Measurements from ENCODE around the gene CUEDC2. TPM values are rescaled to one million over a fixed set of nuclear protein-coding genes. Genes with fewer than 3 reads are reported as not detected.

CUEDC2 gene
- total RNA-seq, 1 donor from 2014 or later, result 98.5 TPM

GRCh38 chr10:102400598-102401341 lies 31.6 kb downstream of the CUEDC2 start:
- H3K4me3 ChIP-seq (ENCODE audit: low read depth, low read length), result no peak overlapping the region
- TF ChIP-seq, protein P1, sequence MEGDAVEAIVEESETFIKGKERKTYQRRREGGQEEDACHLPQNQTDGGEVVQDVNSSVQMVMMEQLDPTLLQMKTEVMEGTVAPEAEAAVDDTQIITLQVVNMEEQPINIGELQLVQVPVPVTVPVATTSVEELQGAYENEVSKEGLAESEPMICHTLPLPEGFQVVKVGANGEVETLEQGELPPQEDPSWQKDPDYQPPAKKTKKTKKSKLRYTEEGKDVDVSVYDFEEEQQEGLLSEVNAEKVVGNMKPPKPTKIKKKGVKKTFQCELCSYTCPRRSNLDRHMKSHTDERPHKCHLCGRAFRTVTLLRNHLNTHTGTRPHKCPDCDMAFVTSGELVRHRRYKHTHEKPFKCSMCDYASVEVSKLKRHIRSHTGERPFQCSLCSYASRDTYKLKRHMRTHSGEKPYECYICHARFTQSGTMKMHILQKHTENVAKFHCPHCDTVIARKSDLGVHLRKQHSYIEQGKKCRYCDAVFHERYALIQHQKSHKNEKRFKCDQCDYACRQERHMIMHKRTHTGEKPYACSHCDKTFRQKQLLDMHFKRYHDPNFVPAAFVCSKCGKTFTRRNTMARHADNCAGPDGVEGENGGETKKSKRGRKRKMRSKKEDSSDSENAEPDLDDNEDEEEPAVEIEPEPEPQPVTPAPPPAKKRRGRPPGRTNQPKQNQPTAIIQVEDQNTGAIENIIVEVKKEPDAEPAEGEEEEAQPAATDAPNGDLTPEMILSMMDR (conservative IDR thresholded peaks at IDR 0.05; ENCODE audit: low read depth, low read length), result no peak
- DNase-seq (ENCODE audit: low read depth), result no peak

DNA sequence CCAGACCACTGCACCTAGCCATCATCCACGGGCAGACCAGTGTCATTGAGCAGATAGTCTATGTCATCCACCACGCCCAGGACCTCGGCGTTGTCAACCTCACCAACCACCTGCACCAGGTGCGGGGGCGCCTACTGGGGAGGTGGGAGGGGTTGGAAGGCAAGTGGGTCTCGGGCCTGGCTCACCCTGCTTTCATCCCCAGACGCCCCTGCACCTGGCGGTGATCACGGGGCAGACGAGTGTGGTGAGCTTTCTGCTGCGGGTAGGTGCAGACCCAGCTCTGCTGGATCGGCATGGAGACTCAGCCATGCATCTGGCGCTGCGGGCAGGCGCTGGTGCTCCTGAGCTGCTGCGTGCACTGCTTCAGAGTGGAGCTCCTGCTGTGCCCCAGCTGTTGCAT lies 32.3 kb downstream of the CUEDC2 start:
- no peak for DNase-seq (ENCODE audit: low read depth)
- TF ChIP-seq, protein P1 (conservative IDR thresholded peaks at IDR 0.05; ENCODE audit: low read depth, low read length), result no peak

GRCh38 chr10:102399217-102400021 lies 33.0 kb downstream of the CUEDC2 start:
- TF ChIP-seq, protein P1 (conservative IDR thresholded peaks at IDR 0.05; ENCODE audit: low read depth, low read length), result peak; percentile 81
- H3K4me3 ChIP-seq (ENCODE audit: low read depth, low read length), result peak overlapping the region; percentile 55
- DNase-seq (ENCODE audit: low read depth), result no peak

More for the DNA sequence above, 32.3 kb downstream of the CUEDC2 start:
- H3K4me3 ChIP-seq (ENCODE audit: low read depth, low read length), result no peak overlapping the region

DNA sequence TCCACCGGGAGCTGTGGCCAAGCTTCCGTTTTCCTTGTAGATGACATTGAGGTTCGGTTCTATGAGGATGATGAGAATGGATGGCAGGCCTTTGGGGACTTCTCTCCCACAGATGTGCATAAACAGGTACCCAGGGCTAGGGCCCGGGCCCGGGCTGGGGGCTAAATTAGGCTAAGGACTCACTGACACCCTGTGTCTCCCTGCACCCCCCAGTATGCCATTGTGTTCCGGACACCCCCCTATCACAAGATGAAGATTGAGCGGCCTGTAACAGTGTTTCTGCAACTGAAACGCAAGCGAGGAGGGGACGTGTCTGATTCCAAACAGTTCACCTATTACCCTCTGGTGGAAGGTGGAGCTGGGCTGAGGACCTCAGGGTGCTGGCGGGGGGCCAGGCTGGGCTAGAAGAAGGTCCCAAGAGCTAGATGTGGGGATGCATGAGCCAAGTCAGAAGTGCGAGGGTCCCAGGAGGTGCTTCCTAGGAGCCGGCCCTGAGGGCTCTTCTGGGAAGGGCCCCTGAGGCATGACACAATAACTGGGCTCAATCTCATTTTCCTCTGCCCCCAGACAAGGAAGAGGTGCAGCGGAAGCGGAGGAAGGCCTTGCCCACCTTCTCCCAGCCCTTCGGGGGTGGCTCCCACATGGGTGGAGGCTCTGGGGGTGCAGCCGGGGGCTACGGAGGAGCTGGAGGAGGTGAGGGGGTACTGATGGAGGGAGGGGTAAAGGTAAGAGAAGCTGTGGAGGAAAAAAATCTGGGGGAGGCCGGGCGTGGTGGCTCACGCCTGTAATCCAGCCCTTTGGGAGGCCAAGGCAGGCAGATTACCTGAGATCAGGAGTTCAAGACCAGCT lies 34.0 kb downstream of the CUEDC2 start:
- no peak overlapping the region for H3K4me3 ChIP-seq (ENCODE audit: low read depth, low read length)
- DNase-seq (ENCODE audit: low read depth), result no peak
- TF ChIP-seq, protein P1 (conservative IDR thresholded peaks at IDR 0.05; ENCODE audit: low read depth, low read length), result no peak

DNA sequence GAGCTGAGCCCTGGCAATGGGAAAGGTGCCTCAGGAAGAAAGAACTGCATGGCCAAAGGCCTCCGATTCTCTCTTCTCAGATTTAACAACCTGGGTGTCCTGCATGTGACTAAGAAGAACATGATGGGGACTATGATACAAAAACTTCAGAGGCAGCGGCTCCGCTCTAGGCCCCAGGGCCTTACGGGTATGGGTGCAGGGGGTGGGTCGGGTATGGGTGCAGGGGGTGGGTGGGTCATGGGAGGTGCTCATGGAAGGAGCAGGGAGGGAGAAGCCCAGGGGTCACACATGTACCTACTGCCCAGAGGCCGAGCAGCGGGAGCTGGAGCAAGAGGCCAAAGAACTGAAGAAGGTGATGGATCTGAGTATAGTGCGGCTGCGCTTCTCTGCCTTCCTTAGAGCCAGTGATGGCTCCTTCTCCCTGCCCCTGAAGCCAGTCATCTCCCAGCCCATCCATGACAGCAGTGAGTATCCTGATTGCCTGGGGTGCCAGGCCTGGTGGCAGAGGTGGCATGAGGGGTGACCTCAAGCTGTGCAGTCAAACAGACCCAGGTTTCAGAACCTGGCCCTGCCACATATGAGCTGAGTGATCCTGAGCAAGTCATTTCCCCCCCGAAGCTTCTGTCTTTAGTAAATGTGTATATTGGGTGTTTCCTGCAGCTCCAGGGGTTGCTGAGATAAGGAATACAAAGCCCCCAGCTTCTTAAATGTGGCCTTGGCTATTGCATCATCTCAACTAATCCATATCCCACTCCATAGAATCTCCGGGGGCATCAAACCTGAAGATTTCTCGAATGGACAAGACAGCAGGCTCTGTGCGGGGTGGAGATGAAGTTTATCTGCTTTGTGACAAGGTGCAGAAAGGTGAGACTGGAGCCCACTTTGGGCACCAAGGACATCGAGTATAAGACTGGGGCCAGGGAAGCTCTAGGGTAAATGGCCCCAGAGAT lies 34.9 kb downstream of the CUEDC2 start:
- DNase-seq (ENCODE audit: low read depth), result no peak
- no peak overlapping the region for H3K4me3 ChIP-seq (ENCODE audit: low read depth, low read length)
- TF ChIP-seq, protein P1 (conservative IDR thresholded peaks at IDR 0.05; ENCODE audit: low read depth, low read length), result no peak

GRCh38 chr10:102396730-102397151 lies 35.6 kb downstream of the CUEDC2 start:
- DNase-seq (ENCODE audit: low read depth), result no peak
- peak overlapping the region; percentile 68 for H3K4me3 ChIP-seq (ENCODE audit: low read depth, low read length)

More at GRCh38 chr10:102396730-102397151, 35.6 kb downstream of the CUEDC2 start:
- TF ChIP-seq, protein P1 (conservative IDR thresholded peaks at IDR 0.05; ENCODE audit: low read depth, low read length), result no peak
